Suprapubic skin (tissue), 4 donors: Measurements from ENCODE around the gene ANXA4. TPM values are rescaled to one million over a fixed set of nuclear protein-coding genes. Genes with fewer than 3 reads are reported as not detected.
"Not testable (repeated sequence)": the region's sequence is repeated elsewhere in the genome, so short reads cannot be mapped to it uniquely, and the experiment has no call there.

Experiments used
- DNase-seq, 2 donors: peaks; one replicate each; pipeline ENCODE4 v3.0.0-alpha.2; 2019; ENCODE audit warnings: low spot score in 2 of 2
- H3K27ac ChIP-seq: fragments of 200-600 bp; sonication (generic); one replicate; pipeline ENCODE4 v1.5.1; 2019
- H3K27me3 ChIP-seq: fragments of 200-600 bp; sonication (generic); one replicate; pipeline ENCODE4 v1.5.1; 2019
- H3K36me3 ChIP-seq: fragments of 200-600 bp; sonication (generic); one replicate; pipeline ENCODE4 v1.5.1; 2019
- H3K4me1 ChIP-seq: fragments of 200-600 bp; sonication (generic); one replicate; pipeline ENCODE4 v1.5.1; 2019
- H3K4me3 ChIP-seq: fragments of 200-600 bp; sonication (generic); one replicate; pipeline ENCODE4 v1.5.1; 2019; ENCODE audit warnings: mild to moderate bottlenecking
- H3K9me3 ChIP-seq: fragments of 200-600 bp; sonication (generic); one replicate; pipeline ENCODE4 v1.5.1; 2019
- EP300 ChIP-seq: sonication (generic); formaldehyde crosslinking; IDR thresholded peaks from one replicate; pipeline ENCODE4 v1.6.1; 2017; ENCODE audit warnings: antibody characterized with exemption
- POLR2A ChIP-seq, 2 donors: fragments of 450-650 bp; IDR thresholded peaks; one replicate each; pipeline ENCODE4 v1.6.1; 2017; ENCODE audit warnings: antibody characterized with exemption in 2 of 2, mild to moderate bottlenecking in 2 of 2, moderate library complexity in 2 of 2
- POLR2AphosphoS5 ChIP-seq, 3 donors: sonication (generic); formaldehyde crosslinking; IDR thresholded peaks; one replicate each; pipeline ENCODE4 v1.6.1; 2017; ENCODE audit warnings: antibody characterized with exemption in 3 of 3
- WGBS: methylation state at CpG from one replicate; pipeline ENCODE4 v1.1.5; 2018; 5-methylcytosine and 5-hydroxymethylcytosine counted together
- total RNA-seq, 4 donors: library from RNA; depleted of rRNA; stranded (reverse); fragments of >200 nt; gene quantifications; one replicate each; pipeline ENCODE4 v1.1.0, GENCODE V29; 2016
- TF ChIP-seq, protein P1 (sequence below), 2 donors: fragments of 200-600 bp in 1 of 2; fragments of 450-650 bp in 1 of 2; sonication (generic) in 1 of 2; IDR thresholded peaks; one replicate each; pipeline ENCODE4 v1.5.1; 2016 to 2019; ENCODE audit warnings: antibody characterized with exemption in 2 of 2, mild to moderate bottlenecking in 1 of 2, moderate library complexity in 1 of 2

Gene ANXA4
- total RNA-seq, 4 donors from 2014 or later = 58.1 to 91.6 (median 85.8) TPM

DNA sequence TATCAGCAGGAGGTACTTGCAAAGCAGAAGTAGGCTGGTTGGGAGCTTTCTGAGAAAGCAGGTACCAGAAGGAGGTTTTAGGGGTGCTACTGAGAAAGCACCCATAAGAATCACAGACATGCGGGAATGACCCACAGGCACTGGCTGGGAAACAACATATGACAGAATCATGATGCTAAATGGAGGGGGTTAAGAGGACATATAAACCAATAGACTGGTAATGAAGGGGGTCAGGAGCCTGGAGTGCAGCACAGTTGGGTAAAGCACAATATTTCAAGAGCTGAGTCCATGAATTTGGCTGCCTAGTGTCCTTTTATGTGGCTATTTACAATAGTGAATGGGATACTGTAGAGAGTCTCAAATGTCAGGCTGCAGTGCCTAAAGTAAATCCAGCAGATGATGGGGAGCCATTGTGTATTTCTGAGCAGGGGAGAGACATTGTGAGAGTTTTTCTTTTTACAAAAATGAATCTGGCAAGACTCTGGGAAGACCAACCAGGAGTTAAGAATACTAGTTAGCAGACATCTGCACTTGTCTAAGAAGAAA is 59.9 kb downstream of the ANXA4 start:
- peaks cover 26% of the 10 kb centered on the region for H3K4me1 ChIP-seq
- H3K4me3 ChIP-seq = no peak overlapping the region
- no peak for TF ChIP-seq POLR2AphosphoS5 (IDR thresholded peaks at IDR 0.05)
- TF ChIP-seq POLR2A (IDR thresholded peaks at IDR 0.05) = no peak
- TF ChIP-seq, protein P1, sequence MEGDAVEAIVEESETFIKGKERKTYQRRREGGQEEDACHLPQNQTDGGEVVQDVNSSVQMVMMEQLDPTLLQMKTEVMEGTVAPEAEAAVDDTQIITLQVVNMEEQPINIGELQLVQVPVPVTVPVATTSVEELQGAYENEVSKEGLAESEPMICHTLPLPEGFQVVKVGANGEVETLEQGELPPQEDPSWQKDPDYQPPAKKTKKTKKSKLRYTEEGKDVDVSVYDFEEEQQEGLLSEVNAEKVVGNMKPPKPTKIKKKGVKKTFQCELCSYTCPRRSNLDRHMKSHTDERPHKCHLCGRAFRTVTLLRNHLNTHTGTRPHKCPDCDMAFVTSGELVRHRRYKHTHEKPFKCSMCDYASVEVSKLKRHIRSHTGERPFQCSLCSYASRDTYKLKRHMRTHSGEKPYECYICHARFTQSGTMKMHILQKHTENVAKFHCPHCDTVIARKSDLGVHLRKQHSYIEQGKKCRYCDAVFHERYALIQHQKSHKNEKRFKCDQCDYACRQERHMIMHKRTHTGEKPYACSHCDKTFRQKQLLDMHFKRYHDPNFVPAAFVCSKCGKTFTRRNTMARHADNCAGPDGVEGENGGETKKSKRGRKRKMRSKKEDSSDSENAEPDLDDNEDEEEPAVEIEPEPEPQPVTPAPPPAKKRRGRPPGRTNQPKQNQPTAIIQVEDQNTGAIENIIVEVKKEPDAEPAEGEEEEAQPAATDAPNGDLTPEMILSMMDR (IDR thresholded peaks at IDR 0.05) = no peak
- no peak for TF ChIP-seq EP300
- H3K9me3 ChIP-seq = no peaks in the 10 kb centered on the region
- 91% methylated on average over 1 of the region's 1 CpG for WGBS
- peaks cover 26% of the 10 kb centered on the region for H3K36me3 ChIP-seq
- H3K27ac ChIP-seq = no peak overlapping the region
- DNase-seq = no peak
- no peaks in the 10 kb centered on the region for H3K27me3 ChIP-seq

DNA sequence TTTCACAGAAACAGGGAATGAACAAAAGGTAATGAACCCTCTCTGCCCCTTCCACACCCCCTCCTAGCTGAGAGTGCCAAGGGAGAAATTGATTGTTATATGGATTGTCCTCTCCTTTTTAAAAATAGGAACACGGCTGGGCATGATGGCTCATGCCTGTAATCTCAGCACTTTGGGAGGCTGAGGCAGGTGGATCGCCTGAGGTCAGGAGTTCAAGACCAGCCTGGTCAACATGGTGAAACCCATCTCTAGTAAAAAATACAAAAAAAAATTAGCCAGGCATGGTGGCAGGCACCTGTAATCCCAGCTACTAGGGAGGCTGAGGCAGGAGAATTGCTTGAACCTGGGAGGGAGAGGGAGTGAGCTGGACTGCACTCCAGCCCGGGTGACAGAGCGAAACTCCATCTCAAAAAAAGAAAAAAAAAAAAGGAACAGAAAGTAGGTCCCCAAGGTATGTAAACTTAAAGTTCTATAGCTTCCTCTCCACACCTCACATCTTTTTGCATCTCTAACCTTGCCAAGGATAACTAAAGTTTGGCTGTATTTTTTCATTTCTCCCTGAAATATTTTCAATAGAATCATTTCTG is 60.9 kb downstream of the ANXA4 start:
- peaks cover 36% of the 10 kb centered on the region for H3K36me3 ChIP-seq
- 93% methylated on average over 4 of the region's 4 CpGs for WGBS
- H3K4me3 ChIP-seq, H3K27me3 ChIP-seq, H3K9me3 ChIP-seq, H3K27ac ChIP-seq, DNase-seq: not testable (repeated sequence)
- H3K4me1 ChIP-seq = peaks cover 15% of the 10 kb centered on the region

DNA sequence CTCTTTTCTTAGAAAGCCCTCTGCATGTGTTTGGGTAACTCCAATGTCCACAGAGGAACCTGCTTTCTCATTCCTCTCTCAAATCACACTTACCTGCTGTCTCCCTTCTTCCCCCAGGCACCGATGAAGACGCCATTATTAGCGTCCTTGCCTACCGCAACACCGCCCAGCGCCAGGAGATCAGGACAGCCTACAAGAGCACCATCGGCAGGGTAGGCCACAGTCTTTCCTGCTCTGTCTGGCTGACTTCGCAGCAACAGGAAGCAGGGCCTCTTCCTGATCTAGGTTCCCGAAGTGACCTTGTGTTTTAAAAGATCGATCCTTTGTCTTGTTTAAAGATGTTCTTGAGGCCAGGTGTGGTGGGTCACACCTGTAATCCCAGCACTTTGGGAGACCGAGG is 62.5 kb downstream of the ANXA4 start:
- no peak for TF ChIP-seq POLR2AphosphoS5 (IDR thresholded peaks at IDR 0.05)
- no peak for TF ChIP-seq POLR2A (IDR thresholded peaks at IDR 0.05)
- TF ChIP-seq EP300 = no peak
- TF ChIP-seq, protein P1 (IDR thresholded peaks at IDR 0.05) = no peak
- no peak for DNase-seq
- Histone ChIP-seq H3K4me1 (peaks cover 1% of the 10 kb centered on the region), H3K27me3 (no peaks in the 10 kb centered on the region), H3K27ac (no peak overlapping the region), H3K4me3 (no peak overlapping the region), H3K9me3 (no peaks in the 10 kb centered on the region), H3K36me3 (peaks cover 52% of the 10 kb centered on the region)
- WGBS = 86% methylated on average over 11 of the region's 11 CpGs

DNA sequence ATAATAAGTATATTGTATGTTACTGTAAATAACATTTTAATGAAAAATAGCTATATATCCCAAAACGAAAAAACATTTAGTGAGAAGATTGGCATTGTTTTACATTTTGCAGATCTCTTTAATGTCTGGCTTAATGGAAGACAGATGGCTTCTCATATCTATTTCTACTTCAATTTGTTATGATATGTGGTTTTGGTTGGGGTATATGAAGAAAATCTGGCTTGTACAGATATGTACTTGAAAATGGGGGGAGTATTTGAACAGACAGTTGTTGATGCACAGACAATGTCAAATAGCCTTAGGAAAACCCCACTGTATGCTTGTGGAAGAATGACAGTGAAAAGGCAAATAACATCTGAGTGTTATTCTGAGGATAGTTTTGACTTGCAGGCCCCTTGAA is 64.0 kb downstream of the ANXA4 start:
- H3K27me3 ChIP-seq = no peaks in the 10 kb centered on the region
- no peak overlapping the region for H3K4me3 ChIP-seq
- TF ChIP-seq, protein P1 (IDR thresholded peaks at IDR 0.05) = no peak
- TF ChIP-seq POLR2AphosphoS5 (IDR thresholded peaks at IDR 0.05) (no peak), EP300 (no peak), POLR2A (IDR thresholded peaks at IDR 0.05) (no peak)
- peaks cover 66% of the 10 kb centered on the region for H3K36me3 ChIP-seq
- WGBS = 82% methylated on average over 1 of the region's 1 CpG
- no peaks in the 10 kb centered on the region for H3K9me3 ChIP-seq
- H3K27ac ChIP-seq = no peak overlapping the region
- DNase-seq = no peak
- H3K4me1 ChIP-seq = no peaks in the 10 kb centered on the region

DNA sequence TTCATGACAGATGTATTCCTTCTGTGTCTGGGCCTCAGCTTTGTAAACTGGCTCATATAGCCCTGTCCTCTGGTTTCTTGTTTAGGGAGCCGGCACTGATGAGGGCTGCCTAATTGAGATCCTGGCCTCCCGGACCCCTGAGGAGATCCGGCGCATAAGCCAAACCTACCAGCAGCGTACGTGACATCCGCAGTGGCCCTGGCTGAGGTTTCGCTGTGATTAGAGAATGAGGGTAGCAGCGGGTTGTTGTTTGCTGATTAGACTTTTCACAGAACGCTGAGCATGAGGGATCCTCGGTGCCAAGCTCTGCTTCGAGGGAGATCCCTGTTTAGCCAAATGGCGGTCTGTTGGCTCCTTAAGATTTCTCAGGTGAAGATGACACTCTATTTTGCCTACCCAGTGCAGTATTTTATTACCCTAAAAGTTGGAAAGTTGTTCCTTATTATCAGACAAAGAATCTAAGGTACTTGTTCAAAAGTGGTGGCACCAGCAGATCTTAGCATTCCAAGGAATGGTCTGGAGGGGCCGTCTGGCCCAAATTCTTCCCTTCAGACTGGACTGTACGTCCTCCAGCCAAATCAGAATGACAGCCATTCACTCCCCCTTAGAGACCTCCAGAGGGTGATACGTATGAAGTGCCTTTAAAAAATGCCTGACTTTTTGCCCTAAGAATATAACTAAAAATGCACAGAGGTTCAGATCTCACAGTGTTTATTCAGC is 66.0 kb downstream of the ANXA4 start:
- TF ChIP-seq, protein P1 (IDR thresholded peaks at IDR 0.05) = no peak
- no peak for TF ChIP-seq EP300
- TF ChIP-seq POLR2A (IDR thresholded peaks at IDR 0.05) = no peak
- TF ChIP-seq POLR2AphosphoS5 (IDR thresholded peaks at IDR 0.05) = no peak
- 88% methylated on average over 16 of the region's 16 CpGs for WGBS

More for the DNA sequence above, 66.0 kb downstream of the ANXA4 start:
- H3K9me3 ChIP-seq = no peaks in the 10 kb centered on the region
- peaks cover 87% of the 10 kb centered on the region for H3K36me3 ChIP-seq
- DNase-seq = no peak
- no peak overlapping the region for H3K4me3 ChIP-seq
- H3K27me3 ChIP-seq = no peaks in the 10 kb centered on the region
- no peak overlapping the region for H3K27ac ChIP-seq
- no peaks in the 10 kb centered on the region for H3K4me1 ChIP-seq
